Activated naive CD8-positive, alpha-beta T cell treated with anti-CD3 and anti-CD28 coated beads, Interleukin-2, amount 10 ng/mL, durations not matched to agents 7 days and 5 days (primary cell): ENCODE measurements around the gene HOMER2. TPM values are rescaled to one million over a fixed set of nuclear protein-coding genes. Genes with fewer than 3 reads are reported as not detected.
"Not testable (repeated sequence)": the region's sequence is repeated elsewhere in the genome, so short reads cannot be mapped to it uniquely, and the experiment has no call there.

Source experiments
- ATAC-seq: fragments of 150-1000 bp; cut with Tn5 transposase; one replicate; pipeline ENCODE4 v1.10.0; 2021; ENCODE audit warnings: low read depth, moderate library complexity
- POLR2A ChIA-PET: fragments of 350-600 bp; sonication (Branson Sonifier 250); formaldehyde crosslinking; loops from one replicate; lab custom pipeline; 2021; ENCODE audit warnings: antibody characterized with exemption; lab: Charles Lee
- DNase-seq: peaks from one replicate; pipeline ENCODE4 v3.0.0; 2021
- H3K27ac Mint-ChIP-seq: one replicate; pipeline ENCODE4 v1.8.0; 2022; ENCODE audit warnings: mild to moderate bottlenecking, mixed read lengths
- H3K27me3 Mint-ChIP-seq: one replicate; pipeline ENCODE4 v1.8.0; 2022; ENCODE audit warnings: mild to moderate bottlenecking, moderate library complexity, mixed read lengths
- H3K36me3 Mint-ChIP-seq: one replicate; pipeline ENCODE4 v1.8.0; 2021; ENCODE audit warnings: mild to moderate bottlenecking, mixed read lengths
- H3K4me1 Mint-ChIP-seq: one replicate; pipeline ENCODE4 v1.8.0; 2021; ENCODE audit warnings: mixed read lengths
- H3K4me3 Mint-ChIP-seq: one replicate; pipeline ENCODE4 v1.8.0; 2022; ENCODE audit warnings: mild to moderate bottlenecking, moderate library complexity, mixed read lengths
- H3K9me3 Mint-ChIP-seq: one replicate; pipeline ENCODE4 v1.8.0; 2021; ENCODE audit warnings: mixed read lengths
- total RNA-seq, 2 experiments: library from RNA; stranded (reverse); gene quantifications; one replicate each; pipeline ENCODE4 v1.2.3, GENCODE V29; 2021

The HOMER2 gene
- total RNA-seq, 2 experiments from 2014 or later: 6.3 to 6.6 TPM

DNA sequence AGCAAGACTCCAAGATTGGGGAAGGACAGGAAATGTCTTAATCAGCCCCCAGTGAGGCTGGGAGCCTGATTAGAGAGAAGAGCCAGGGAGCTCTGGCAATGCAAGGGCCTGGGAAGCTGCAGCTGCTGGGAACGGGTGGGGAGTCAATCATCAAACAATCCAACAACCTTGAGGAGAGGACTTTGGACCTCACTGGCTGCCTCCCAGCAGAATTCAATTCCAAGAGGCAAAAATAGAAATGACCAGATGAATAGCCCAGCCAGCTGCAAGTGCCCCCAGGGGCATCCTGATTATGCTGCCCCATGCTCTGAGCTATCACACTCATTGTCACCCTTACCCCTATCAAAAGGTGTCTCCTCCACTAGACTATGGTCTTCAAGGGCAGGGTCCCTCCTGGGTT lies 6.1 kb upstream of the HOMER2 start:
- H3K9me3 Mint-ChIP-seq: no peaks in the 10 kb centered on the region
- H3K36me3 Mint-ChIP-seq: peaks cover 2% of the 10 kb centered on the region
- H3K4me1 Mint-ChIP-seq: peaks cover 4% of the 10 kb centered on the region
- no peak for ATAC-seq
- H3K27ac Mint-ChIP-seq: no peak overlapping the region
- POLR2A ChIA-PET: no interaction called here
- DNase-seq: no peak
- peaks cover 3% of the 10 kb centered on the region for H3K27me3 Mint-ChIP-seq
- H3K4me3 Mint-ChIP-seq: no peak overlapping the region

- Mint-ChIP-seq H3K4me1 (peaks cover 2% of the 10 kb centered on the region), H3K27me3 (peaks cover 18% of the 10 kb centered on the region), H3K9me3 (no peaks in the 10 kb centered on the region), H3K36me3 (no peaks in the 10 kb centered on the region), H3K4me3 (peak overlapping the region; percentile 73), H3K27ac (no peak overlapping the region)
- DNase-seq (no peak), ATAC-seq (no peak)
- POLR2A ChIA-PET: interaction anchor here (0.6 kb wide), 1 partner anchor 1710 kb away, joined by 4 read pairs; no protein-coding TSS in a partner anchor
Observed at GRCh38 chr15:82951472-82952157, 905 bp downstream of the HOMER2 start.

DNA sequence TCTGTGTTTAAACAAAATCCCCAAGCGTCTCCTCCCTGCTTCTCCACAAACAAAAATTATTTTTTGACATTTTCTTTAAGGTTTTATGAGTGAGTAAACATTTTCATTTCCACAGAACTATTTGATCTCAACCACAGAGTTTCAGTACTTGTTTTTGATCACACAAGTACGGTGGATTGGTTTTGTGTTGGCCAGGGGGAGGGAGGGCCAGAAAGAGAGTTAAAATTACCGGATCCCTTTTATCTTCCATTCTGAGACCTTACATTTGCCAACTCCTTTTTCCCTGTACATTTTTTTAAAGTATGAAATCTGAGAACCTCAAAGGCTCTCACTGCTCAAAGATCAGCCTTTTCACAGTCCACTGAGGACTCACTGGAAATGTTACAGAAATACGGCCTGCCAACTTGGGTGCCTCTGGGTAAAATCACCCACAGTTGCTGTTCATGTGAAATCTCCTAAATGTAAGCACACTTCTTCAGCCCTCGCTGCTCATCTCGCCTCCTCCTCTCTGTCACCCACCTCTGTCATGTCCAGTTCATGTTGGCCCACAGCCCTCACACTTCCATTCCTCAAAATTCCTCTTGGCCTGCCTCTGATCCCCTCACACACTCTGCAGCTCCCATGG lies 1.7 kb downstream of the HOMER2 start:
- Mint-ChIP-seq H3K9me3 (no peaks in the 10 kb centered on the region), H3K4me3 (no peak overlapping the region), H3K4me1 (peaks cover 2% of the 10 kb centered on the region), H3K27ac (no peak overlapping the region), H3K27me3 (peaks cover 22% of the 10 kb centered on the region), H3K36me3 (no peaks in the 10 kb centered on the region)
- ATAC-seq (no peak), DNase-seq (no peak)
- POLR2A ChIA-PET: no interaction called here

DNA sequence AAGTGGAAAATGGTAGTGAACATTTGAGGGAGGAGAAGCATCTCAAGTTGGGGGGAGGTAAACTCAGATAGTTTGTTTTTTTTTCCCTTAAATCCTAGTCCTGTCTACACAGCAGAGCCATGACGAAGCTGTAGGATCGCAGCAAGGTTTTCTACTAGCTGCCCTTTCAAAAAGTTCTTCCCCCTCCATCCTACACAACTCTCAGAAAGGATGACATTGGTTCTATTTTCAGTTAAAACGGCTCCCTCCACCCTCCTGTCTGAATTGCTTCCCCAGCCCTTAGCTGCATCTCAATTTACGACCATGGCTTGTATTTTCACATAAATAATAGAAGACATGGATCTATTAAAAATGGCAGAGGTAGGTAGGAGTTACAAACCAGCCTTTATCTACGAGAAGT lies 2.2 kb downstream of the HOMER2 start:
- Mint-ChIP-seq H3K4me1 (peaks cover 2% of the 10 kb centered on the region), H3K9me3 (no peaks in the 10 kb centered on the region), H3K27me3 (peaks cover 22% of the 10 kb centered on the region), H3K4me3 (no peak overlapping the region), H3K27ac (no peak overlapping the region), H3K36me3 (no peaks in the 10 kb centered on the region)
- POLR2A ChIA-PET: no interaction called here
- DNase-seq (no peak), ATAC-seq (no peak)

DNA sequence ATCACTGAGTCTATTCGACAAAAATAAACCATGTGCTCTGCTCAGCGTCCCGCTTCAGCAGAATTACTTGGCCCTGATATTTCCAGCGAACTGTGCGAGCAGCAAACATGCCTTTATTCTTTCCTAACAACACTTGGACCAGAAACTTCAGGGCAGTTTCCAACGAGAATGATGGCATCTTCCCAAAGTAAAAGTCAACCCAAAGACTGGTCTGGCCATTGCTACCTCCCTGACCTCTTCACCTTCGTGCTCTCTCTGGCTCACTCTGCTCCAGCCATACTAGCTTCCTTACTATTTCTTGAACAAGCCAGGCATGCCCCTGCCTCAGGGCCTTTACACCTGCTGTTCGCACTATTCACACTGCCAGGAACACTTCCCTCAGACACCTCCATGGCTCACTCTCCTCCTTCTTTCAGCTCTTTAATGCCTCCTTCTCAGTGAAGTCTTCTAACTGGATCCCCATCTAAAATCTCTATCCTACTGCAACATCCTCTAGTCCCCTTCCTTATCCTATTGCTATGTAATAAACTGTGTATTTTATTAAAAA lies 6.3 kb downstream of the HOMER2 start:
- peaks cover 20% of the 10 kb centered on the region for H3K27me3 Mint-ChIP-seq
- H3K4me3 Mint-ChIP-seq: no peak overlapping the region
- POLR2A ChIA-PET: no interaction called here
- no peak for ATAC-seq
- no peaks in the 10 kb centered on the region for H3K9me3 Mint-ChIP-seq
- H3K27ac Mint-ChIP-seq: no peak overlapping the region
- H3K4me1 Mint-ChIP-seq: no peaks in the 10 kb centered on the region
- H3K36me3 Mint-ChIP-seq: no peaks in the 10 kb centered on the region
- no peak for DNase-seq

DNA sequence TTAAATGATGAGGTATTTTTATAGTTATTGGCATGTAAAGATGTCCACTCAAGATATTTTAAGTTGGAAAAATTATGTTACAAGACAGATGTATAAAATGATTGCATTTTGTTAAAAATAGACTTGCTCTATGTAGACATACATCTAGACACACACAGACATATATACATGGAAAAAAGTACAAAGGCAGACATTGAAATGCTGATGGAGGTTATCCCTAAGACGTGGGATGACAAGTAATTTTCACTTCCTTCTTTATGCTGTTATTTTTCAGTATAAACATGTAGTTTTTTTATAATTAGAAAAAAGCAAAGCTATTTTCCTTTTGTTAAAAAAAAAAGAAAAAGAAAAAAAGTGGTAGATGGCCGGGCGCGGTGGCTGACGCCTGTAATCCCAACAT lies 7.2 kb downstream of the HOMER2 start:
- Mint-ChIP-seq H3K27ac (no peak overlapping the region), H3K9me3 (no peaks in the 10 kb centered on the region), H3K4me1 (no peaks in the 10 kb centered on the region), H3K4me3 (no peak overlapping the region), H3K36me3 (no peaks in the 10 kb centered on the region), H3K27me3 (peaks cover 20% of the 10 kb centered on the region)
- ATAC-seq (no peak), DNase-seq (no peak)
- POLR2A ChIA-PET: no interaction called here

DNA sequence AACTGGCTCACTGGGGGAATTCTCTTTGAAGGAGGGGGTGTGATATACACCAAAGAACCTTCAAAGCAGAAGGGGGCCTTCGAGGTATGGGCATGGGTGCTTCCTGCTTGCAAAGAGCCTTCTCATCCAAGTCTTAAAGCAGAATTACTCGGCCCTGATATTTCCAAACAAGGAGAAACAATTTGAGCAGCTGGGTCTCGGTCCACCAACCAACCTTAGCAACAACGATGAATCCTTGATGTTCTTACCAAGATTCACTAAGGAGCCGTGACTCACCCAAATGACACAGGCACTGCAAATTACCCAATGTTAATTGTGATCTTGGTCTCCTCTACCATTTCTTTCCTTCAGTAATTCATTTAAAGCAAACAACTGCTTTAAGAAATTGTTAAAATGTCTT lies 7.7 kb downstream of the HOMER2 start:
- Mint-ChIP-seq H3K4me3 (no peak overlapping the region), H3K4me1 (no peaks in the 10 kb centered on the region), H3K36me3 (no peaks in the 10 kb centered on the region), H3K27ac (no peak overlapping the region), H3K27me3 (peaks cover 20% of the 10 kb centered on the region), H3K9me3 (no peaks in the 10 kb centered on the region)
- no peak for ATAC-seq
- POLR2A ChIA-PET: no interaction called here
- DNase-seq: no peak

- Mint-ChIP-seq H3K4me1 (no peaks in the 10 kb centered on the region), H3K9me3 (no peaks in the 10 kb centered on the region), H3K27me3 (peaks cover 20% of the 10 kb centered on the region), H3K4me3 (no peak overlapping the region), H3K36me3 (no peaks in the 10 kb centered on the region), H3K27ac (no peak overlapping the region)
- ATAC-seq (no peak), DNase-seq (no peak)
- POLR2A ChIA-PET: no interaction called here
Observed at GRCh38 chr15:82944056-82944455, 8.5 kb downstream of the HOMER2 start.

DNA sequence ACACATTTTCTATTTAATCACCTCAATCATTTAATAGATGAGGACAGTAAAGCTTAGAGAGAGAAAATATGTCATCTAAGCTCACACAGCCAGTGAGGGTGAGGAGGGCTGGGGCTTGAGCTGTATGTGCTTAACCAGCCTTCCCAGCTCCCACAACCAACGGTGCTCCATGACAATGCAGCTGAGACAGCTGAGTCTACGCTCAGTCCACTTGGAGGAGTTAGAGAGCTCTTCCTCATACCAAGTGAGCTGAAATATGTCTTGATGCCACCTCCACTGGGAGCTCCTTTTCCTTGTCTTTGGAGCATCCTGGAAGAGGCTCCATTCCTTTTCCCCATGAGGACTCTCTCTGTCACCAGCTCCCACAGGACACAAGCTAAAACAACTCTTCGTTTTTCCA lies 9.3 kb downstream of the HOMER2 start:
- DNase-seq (no peak), ATAC-seq (no peak)
- H3K4me1 Mint-ChIP-seq: no peaks in the 10 kb centered on the region
- H3K4me3 Mint-ChIP-seq: no peak overlapping the region
- peaks cover 20% of the 10 kb centered on the region for H3K27me3 Mint-ChIP-seq
- H3K9me3 Mint-ChIP-seq: no peaks in the 10 kb centered on the region
- POLR2A ChIA-PET: no interaction called here
- H3K27ac Mint-ChIP-seq: no peak overlapping the region
- H3K36me3 Mint-ChIP-seq: no peaks in the 10 kb centered on the region

DNA sequence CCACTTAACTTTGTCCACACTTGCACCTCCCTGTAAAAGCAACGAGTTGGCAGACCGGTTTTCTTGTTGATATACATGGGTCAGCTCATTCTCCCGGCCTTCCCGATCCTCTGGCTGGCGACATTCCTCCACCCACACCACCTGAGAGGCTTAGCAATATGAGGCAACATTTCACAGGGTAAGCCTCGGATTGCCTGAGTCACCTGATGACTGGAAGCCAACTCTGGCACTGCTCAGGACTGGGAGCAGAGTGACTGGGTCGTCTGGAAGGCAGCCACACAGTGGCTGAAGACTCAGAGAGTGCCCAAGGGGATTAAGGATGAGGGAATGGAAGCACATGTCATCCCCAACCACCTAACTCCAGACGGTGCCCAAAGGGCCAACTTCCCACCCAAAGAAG lies 9.8 kb downstream of the HOMER2 start:
- DNase-seq (no peak), ATAC-seq (no peak)
- H3K9me3 Mint-ChIP-seq: no peaks in the 10 kb centered on the region
- H3K27me3 Mint-ChIP-seq: peaks cover 18% of the 10 kb centered on the region
- H3K4me1 Mint-ChIP-seq: no peaks in the 10 kb centered on the region
- POLR2A ChIA-PET: no interaction called here
- no peaks in the 10 kb centered on the region for H3K36me3 Mint-ChIP-seq
- no peak overlapping the region for H3K27ac Mint-ChIP-seq
- H3K4me3 Mint-ChIP-seq: no peak overlapping the region

- DNase-seq, POLR2A ChIA-PET, H3K4me3 Mint-ChIP-seq, ATAC-seq, H3K4me1 Mint-ChIP-seq, H3K9me3 Mint-ChIP-seq, H3K27ac Mint-ChIP-seq, H3K27me3 Mint-ChIP-seq, H3K36me3 Mint-ChIP-seq: not testable (repeated sequence)
Observed at GRCh38 chr15:82939678-82940077, 12.8 kb downstream of the HOMER2 start.

- POLR2A ChIA-PET: no interaction called here
- H3K4me3 Mint-ChIP-seq: no peak overlapping the region
Observed at GRCh38 chr15:82937712-82938058, 14.8 kb downstream of the HOMER2 start.

GRCh38 chr15:82936966-82937711 lies 15.4 kb downstream of the HOMER2 start:
- peaks cover 6% of the 10 kb centered on the region for H3K27me3 Mint-ChIP-seq
- DNase-seq: no peak
- POLR2A ChIA-PET: no interaction called here
- no peak for ATAC-seq
- H3K9me3 Mint-ChIP-seq: no peaks in the 10 kb centered on the region
- peaks cover 2% of the 10 kb centered on the region for H3K4me1 Mint-ChIP-seq
- H3K27ac Mint-ChIP-seq: no peak overlapping the region
- H3K4me3 Mint-ChIP-seq: no peak overlapping the region
- no peaks in the 10 kb centered on the region for H3K36me3 Mint-ChIP-seq

More at GRCh38 chr15:82937712-82938058, 14.8 kb downstream of the HOMER2 start:
- peaks cover 2% of the 10 kb centered on the region for H3K4me1 Mint-ChIP-seq
- DNase-seq: no peak
- no peak overlapping the region for H3K27ac Mint-ChIP-seq
- no peaks in the 10 kb centered on the region for H3K9me3 Mint-ChIP-seq
- H3K36me3 Mint-ChIP-seq: no peaks in the 10 kb centered on the region
- H3K27me3 Mint-ChIP-seq: peaks cover 6% of the 10 kb centered on the region
- no peak for ATAC-seq
